Measurements from ENCODE around the gene ENPP4.
"Not testable (repeated sequence)": the region's sequence is repeated elsewhere in the genome, so short reads cannot be mapped to it uniquely, and the experiment has no call there.

Gene ENPP4

DNA sequence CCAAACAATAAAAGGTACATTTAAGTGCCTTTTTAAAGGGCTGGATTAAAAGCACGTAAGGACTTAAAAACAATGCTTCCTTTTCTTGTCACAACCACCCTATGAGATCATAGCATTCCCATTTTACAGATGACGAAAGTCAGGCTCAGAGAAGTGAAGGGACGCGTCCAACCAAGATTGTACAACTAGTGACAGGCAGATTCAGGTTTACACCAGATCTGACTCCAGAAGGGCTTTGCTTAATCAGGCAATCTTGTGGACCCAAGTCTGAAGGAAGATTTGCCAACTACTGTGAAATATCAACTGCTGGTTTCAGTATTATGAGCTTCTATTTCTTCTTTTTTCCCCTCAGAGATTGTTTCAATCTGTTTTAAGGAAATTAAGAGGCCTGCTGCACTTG, 877 bp downstream of the ENPP4 start:
- H3K9ac ChIP-seq (ENCODE audit: insufficient read length, low read depth) = no peak overlapping the region
- peaks cover 18% of the 10 kb centered on the region for H3K27me3 ChIP-seq (ENCODE audit: insufficient read depth, insufficient read length)
- TF ChIP-seq SUZ12 (IDR thresholded peaks at IDR 0.05; ENCODE audit: extremely low read depth, insufficient read depth, insufficient read length) (no peak), ZNF274 (IDR thresholded peaks at IDR 0.05; ENCODE audit: low read depth, low read length) (no peak), YY1 (IDR thresholded peaks at IDR 0.05; ENCODE audit: insufficient read depth, insufficient read length) (no peak)
- no peaks in the 10 kb centered on the region for H3K36me3 ChIP-seq (ENCODE audit: insufficient read depth, insufficient read length, low read length)
- DNase-seq (ENCODE audit: low read depth, low spot score) = no peak
- no peaks in the 10 kb centered on the region for H3K9me3 ChIP-seq (ENCODE audit: insufficient read depth, low read length)
- no peak overlapping the region for H3K4me3 ChIP-seq (ENCODE audit: insufficient read length, low read depth)
- H3K4me1 ChIP-seq (ENCODE audit: insufficient read depth, insufficient read length) = no peaks in the 10 kb centered on the region

DNA sequence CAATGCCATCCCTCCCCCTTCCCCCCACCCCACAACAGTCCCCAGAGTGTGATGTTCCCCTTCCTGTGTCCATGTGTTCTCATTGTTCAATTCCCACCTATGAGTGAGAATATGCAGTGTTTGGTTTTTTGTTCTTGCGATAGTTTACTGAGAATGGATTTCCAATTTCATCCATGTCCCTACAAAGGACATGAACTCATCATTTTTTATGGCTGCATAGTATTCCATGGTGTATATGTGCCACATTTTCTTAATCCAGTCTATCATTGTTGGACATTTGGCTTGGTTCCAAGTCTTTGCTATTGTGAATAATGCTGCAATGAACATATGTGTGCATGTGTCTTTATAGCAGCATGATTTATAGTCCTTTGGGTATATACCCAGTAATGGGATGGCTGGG, 1.5 kb downstream of the ENPP4 start:
- not testable (repeated sequence) for H3K9ac ChIP-seq (ENCODE audit: insufficient read length, low read depth); DNase-seq (ENCODE audit: low read depth, low spot score); H3K36me3 ChIP-seq (ENCODE audit: insufficient read depth, insufficient read length, low read length); H3K4me1 ChIP-seq (ENCODE audit: insufficient read depth, insufficient read length); H3K9me3 ChIP-seq (ENCODE audit: insufficient read depth, low read length); H3K4me3 ChIP-seq (ENCODE audit: insufficient read length, low read depth)
- peaks cover 18% of the 10 kb centered on the region for H3K27me3 ChIP-seq (ENCODE audit: insufficient read depth, insufficient read length)

DNA sequence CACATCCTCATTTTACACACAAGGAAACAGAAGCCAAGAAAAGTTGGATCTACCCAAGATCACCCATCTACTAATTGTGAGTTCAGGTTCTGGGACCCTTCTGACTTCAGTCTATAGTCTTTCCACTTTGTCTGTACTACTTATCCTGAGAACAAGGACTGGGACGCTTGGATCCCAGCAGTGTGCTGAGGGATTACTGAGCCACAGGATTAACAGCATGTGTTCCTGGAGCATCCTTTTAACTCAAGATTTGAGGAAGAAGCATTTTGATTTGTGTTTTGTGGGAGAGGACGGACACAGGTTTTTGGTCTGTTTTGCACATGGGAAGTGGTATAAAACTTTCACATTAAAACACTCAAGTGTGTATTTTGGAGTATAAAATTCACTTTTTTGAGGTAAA, 4.4 kb downstream of the ENPP4 start:
- Histone ChIP-seq H3K4me1 (ENCODE audit: insufficient read depth, insufficient read length) (no peaks in the 10 kb centered on the region), H3K4me3 (ENCODE audit: insufficient read length, low read depth) (no peak overlapping the region), H3K9me3 (ENCODE audit: insufficient read depth, low read length) (no peaks in the 10 kb centered on the region), H3K9ac (ENCODE audit: insufficient read length, low read depth) (no peak overlapping the region), H3K36me3 (ENCODE audit: insufficient read depth, insufficient read length, low read length) (no peaks in the 10 kb centered on the region), H3K27me3 (ENCODE audit: insufficient read depth, insufficient read length) (peaks cover 9% of the 10 kb centered on the region)
- DNase-seq (ENCODE audit: low read depth, low spot score) = no peak
- no peak for TF ChIP-seq ZNF274 (IDR thresholded peaks at IDR 0.05; ENCODE audit: low read depth, low read length)
- no peak for TF ChIP-seq YY1 (IDR thresholded peaks at IDR 0.05; ENCODE audit: insufficient read depth, insufficient read length)
- no peak for TF ChIP-seq SUZ12 (IDR thresholded peaks at IDR 0.05; ENCODE audit: extremely low read depth, insufficient read depth, insufficient read length)

DNA sequence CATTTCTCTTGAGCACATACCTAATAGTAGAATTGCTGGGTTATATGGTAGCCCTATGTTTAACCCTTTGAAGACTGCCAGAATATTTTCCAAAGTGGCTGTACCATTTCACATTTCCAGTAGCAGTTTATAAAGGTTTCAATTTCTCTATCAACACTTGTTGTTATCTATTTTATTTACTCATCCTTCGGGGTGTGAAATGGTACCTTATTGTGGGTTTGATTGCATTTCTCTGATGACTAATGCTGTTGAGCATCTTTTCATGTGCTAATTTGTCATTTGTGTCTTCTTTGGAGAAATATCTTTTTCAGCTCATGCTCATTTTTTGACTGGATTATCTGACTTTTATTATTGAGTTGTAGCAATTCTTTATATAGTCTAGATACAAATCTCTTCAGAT, 5.4 kb downstream of the ENPP4 start:
- H3K4me3 ChIP-seq (ENCODE audit: insufficient read length, low read depth) = no peak overlapping the region
- H3K36me3 ChIP-seq (ENCODE audit: insufficient read depth, insufficient read length, low read length) = no peaks in the 10 kb centered on the region
- H3K9ac ChIP-seq (ENCODE audit: insufficient read length, low read depth) = no peak overlapping the region
- no peaks in the 10 kb centered on the region for H3K9me3 ChIP-seq (ENCODE audit: insufficient read depth, low read length)
- H3K4me1 ChIP-seq (ENCODE audit: insufficient read depth, insufficient read length) = no peaks in the 10 kb centered on the region
- H3K27me3 ChIP-seq (ENCODE audit: insufficient read depth, insufficient read length) = peaks cover 6% of the 10 kb centered on the region
- DNase-seq (ENCODE audit: low read depth, low spot score) = no peak
- no peak for TF ChIP-seq SUZ12 (IDR thresholded peaks at IDR 0.05; ENCODE audit: extremely low read depth, insufficient read depth, insufficient read length)
- no peak for TF ChIP-seq YY1 (IDR thresholded peaks at IDR 0.05; ENCODE audit: insufficient read depth, insufficient read length)
- no peak for TF ChIP-seq ZNF274 (IDR thresholded peaks at IDR 0.05; ENCODE audit: low read depth, low read length)

DNA sequence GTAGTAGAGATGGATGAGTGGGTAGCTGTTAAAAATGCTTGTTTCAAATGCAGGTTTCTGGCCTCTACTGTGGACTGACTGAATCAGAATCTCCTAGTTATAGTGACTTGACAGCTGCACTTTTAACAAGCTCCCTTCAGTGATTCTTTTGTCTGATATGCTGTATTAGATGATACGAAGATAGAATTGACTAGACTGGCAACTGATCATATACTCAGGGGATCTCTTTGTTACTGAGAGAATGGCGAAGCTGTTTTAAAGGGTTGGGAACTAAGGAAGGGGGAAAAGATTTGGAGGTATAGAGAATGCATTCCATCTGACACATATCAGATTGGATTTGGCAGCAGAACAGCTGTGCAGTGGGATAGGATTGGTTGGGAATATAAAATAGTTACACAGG, 7.0 kb downstream of the ENPP4 start:
- no peak for TF ChIP-seq ZNF274 (IDR thresholded peaks at IDR 0.05; ENCODE audit: low read depth, low read length)
- no peak for TF ChIP-seq YY1 (IDR thresholded peaks at IDR 0.05; ENCODE audit: insufficient read depth, insufficient read length)
- TF ChIP-seq SUZ12 (IDR thresholded peaks at IDR 0.05; ENCODE audit: extremely low read depth, insufficient read depth, insufficient read length) = no peak
- Histone ChIP-seq H3K4me3 (ENCODE audit: insufficient read length, low read depth) (no peak overlapping the region), H3K9me3 (ENCODE audit: insufficient read depth, low read length) (no peaks in the 10 kb centered on the region), H3K9ac (ENCODE audit: insufficient read length, low read depth) (no peak overlapping the region), H3K27me3 (ENCODE audit: insufficient read depth, insufficient read length) (no peaks in the 10 kb centered on the region), H3K4me1 (ENCODE audit: insufficient read depth, insufficient read length) (no peaks in the 10 kb centered on the region), H3K36me3 (ENCODE audit: insufficient read depth, insufficient read length, low read length) (no peaks in the 10 kb centered on the region)
- no peak for DNase-seq (ENCODE audit: low read depth, low spot score)

DNA sequence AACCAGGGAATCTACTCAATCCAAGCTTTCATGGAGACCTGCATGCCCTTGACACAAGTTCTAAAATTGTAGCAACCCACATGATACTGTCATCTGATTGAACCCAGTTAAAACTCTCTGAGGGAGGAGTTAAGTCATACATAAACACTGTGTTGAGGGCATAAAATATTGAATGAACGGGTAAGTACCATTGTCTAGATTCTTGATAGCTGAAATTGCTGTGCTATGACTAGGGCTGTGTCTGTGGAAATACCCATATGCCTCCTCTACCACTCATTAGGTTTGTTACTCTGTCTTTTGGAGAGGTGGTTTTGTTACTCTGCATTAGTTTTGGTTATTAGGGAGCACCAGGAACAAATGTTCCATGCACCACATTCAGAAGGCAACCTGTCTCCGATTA, 7.6 kb downstream of the ENPP4 start:
- no peaks in the 10 kb centered on the region for H3K27me3 ChIP-seq (ENCODE audit: insufficient read depth, insufficient read length)
- TF ChIP-seq YY1 (IDR thresholded peaks at IDR 0.05; ENCODE audit: insufficient read depth, insufficient read length) = no peak
- no peak for TF ChIP-seq SUZ12 (IDR thresholded peaks at IDR 0.05; ENCODE audit: extremely low read depth, insufficient read depth, insufficient read length)
- no peak for TF ChIP-seq ZNF274 (IDR thresholded peaks at IDR 0.05; ENCODE audit: low read depth, low read length)
- no peak for DNase-seq (ENCODE audit: low read depth, low spot score)
- no peaks in the 10 kb centered on the region for H3K4me1 ChIP-seq (ENCODE audit: insufficient read depth, insufficient read length)
- no peaks in the 10 kb centered on the region for H3K9me3 ChIP-seq (ENCODE audit: insufficient read depth, low read length)
- no peak overlapping the region for H3K4me3 ChIP-seq (ENCODE audit: insufficient read length, low read depth)
- no peak overlapping the region for H3K9ac ChIP-seq (ENCODE audit: insufficient read length, low read depth)
- no peaks in the 10 kb centered on the region for H3K36me3 ChIP-seq (ENCODE audit: insufficient read depth, insufficient read length, low read length)

DNA sequence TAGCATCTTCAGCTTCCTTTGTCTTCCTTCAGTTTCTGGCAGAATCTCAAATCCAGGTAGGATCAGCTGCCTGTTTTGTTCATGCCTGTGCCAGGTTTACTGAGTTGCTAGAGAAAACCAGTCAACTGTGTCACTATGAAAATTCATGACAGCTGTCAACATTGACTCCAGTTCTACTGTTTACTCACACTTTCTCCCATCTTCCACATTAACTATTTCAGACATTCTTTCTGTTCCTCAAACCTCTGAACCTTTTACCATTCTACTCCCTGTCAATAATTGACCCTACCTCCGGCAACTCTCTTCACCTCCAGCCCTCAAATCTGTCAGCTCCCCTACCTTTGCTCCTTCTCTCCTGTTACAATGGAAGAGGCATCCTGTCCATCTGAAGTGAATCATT, 8.5 kb downstream of the ENPP4 start:
- Histone ChIP-seq H3K4me1 (ENCODE audit: insufficient read depth, insufficient read length) (no peaks in the 10 kb centered on the region), H3K4me3 (ENCODE audit: insufficient read length, low read depth) (no peak overlapping the region), H3K27me3 (ENCODE audit: insufficient read depth, insufficient read length) (no peaks in the 10 kb centered on the region), H3K9ac (ENCODE audit: insufficient read length, low read depth) (no peak overlapping the region), H3K9me3 (ENCODE audit: insufficient read depth, low read length) (no peaks in the 10 kb centered on the region), H3K36me3 (ENCODE audit: insufficient read depth, insufficient read length, low read length) (no peaks in the 10 kb centered on the region)
- no peak for DNase-seq (ENCODE audit: low read depth, low spot score)
- TF ChIP-seq ZNF274 (IDR thresholded peaks at IDR 0.05; ENCODE audit: low read depth, low read length) = no peak
- no peak for TF ChIP-seq YY1 (IDR thresholded peaks at IDR 0.05; ENCODE audit: insufficient read depth, insufficient read length)
- no peak for TF ChIP-seq SUZ12 (IDR thresholded peaks at IDR 0.05; ENCODE audit: extremely low read depth, insufficient read depth, insufficient read length)

DNA sequence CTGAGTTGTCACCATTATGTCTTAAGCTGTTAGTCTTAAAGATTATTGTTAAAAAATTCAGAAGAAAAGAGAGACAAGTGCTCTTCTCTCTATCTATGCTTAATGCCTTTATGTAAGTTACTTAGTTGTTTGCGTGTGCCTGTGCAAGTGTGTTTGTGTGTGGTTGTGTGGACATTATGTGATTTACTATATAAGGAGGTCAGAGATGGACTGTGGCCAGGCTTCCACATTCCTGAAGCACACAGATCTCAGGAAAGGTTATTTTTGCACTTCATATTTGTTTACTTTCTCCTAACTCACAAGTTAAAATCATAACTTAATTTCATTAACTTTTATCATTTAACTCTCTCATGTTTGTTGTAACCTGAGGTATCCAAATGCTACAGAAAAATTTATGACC, 14.5 kb downstream of the ENPP4 start:
- H3K4me3 ChIP-seq (ENCODE audit: insufficient read length, low read depth) = no peak overlapping the region
- no peak overlapping the region for H3K9ac ChIP-seq (ENCODE audit: insufficient read length, low read depth)
- DNase-seq (ENCODE audit: low read depth, low spot score) = no peak

DNA sequence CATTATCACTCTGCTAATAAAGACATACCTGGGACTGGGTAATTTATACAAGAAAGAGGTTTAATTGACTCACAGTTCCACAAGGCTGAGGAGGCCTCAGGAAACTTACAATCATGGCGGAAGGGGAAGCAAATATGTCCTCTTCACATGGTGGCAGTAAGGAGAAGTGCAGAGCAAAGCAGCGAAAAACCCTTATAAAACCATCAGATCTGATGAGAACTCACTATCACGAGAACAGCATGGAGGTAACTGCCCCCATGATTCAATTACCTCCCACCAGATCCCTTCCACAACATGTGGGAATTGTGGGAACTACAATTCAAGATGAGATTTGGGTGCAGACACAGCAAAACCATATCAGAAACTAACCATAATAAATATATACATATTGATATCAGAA, 19.3 kb downstream of the ENPP4 start:
- H3K36me3 ChIP-seq (ENCODE audit: insufficient read depth, insufficient read length, low read length); H3K4me1 ChIP-seq (ENCODE audit: insufficient read depth, insufficient read length); H3K9ac ChIP-seq (ENCODE audit: insufficient read length, low read depth); H3K4me3 ChIP-seq (ENCODE audit: insufficient read length, low read depth); H3K9me3 ChIP-seq (ENCODE audit: insufficient read depth, low read length); DNase-seq (ENCODE audit: low read depth, low spot score); H3K27me3 ChIP-seq (ENCODE audit: insufficient read depth, insufficient read length): not testable (repeated sequence)

More for the DNA sequence above, 14.5 kb downstream of the ENPP4 start:
- Histone ChIP-seq H3K36me3 (ENCODE audit: insufficient read depth, insufficient read length, low read length) (no peaks in the 10 kb centered on the region), H3K27me3 (ENCODE audit: insufficient read depth, insufficient read length) (no peaks in the 10 kb centered on the region), H3K9me3 (ENCODE audit: insufficient read depth, low read length) (no peaks in the 10 kb centered on the region), H3K4me1 (ENCODE audit: insufficient read depth, insufficient read length) (no peaks in the 10 kb centered on the region)
- TF ChIP-seq SUZ12 (IDR thresholded peaks at IDR 0.05; ENCODE audit: extremely low read depth, insufficient read depth, insufficient read length) (no peak), ZNF274 (IDR thresholded peaks at IDR 0.05; ENCODE audit: low read depth, low read length) (no peak), YY1 (IDR thresholded peaks at IDR 0.05; ENCODE audit: insufficient read depth, insufficient read length) (no peak)

All from NT2/D1 (cell line).